Chondrocyte (in vitro differentiated cells): Measurements from ENCODE around the gene NMNAT2. TPM values are rescaled to one million over a fixed set of nuclear protein-coding genes. Genes with fewer than 3 reads are reported as not detected.

ENCODE experiments used
- DNase-seq: peaks from one replicate; pipeline ENCODE4 v3.0.0; 2021; ENCODE audit warnings: mixed read lengths, low spot score
- H3K27ac Mint-ChIP-seq: one replicate; pipeline ENCODE4 v1.8.0; 2021; ENCODE audit warnings: mild to moderate bottlenecking, moderate library complexity, mixed read lengths; ENCODE audit not compliant: unreplicated experiment
- H3K27me3 Mint-ChIP-seq: 2 replicates; pipeline ENCODE4 v1.8.0; 2021; ENCODE audit warnings: low read depth, mixed read lengths
- H3K36me3 Mint-ChIP-seq: 2 replicates; pipeline ENCODE4 v1.8.0; 2021; ENCODE audit warnings: low read depth, mixed read lengths
- H3K4me1 Mint-ChIP-seq: 2 replicates; pipeline ENCODE4 v1.8.0; 2021; ENCODE audit warnings: low read depth, mild to moderate bottlenecking, mixed read lengths
- H3K4me3 Mint-ChIP-seq: one replicate; pipeline ENCODE4 v1.8.0; 2021; ENCODE audit warnings: mild to moderate bottlenecking, moderate library complexity, mixed read lengths; ENCODE audit not compliant: unreplicated experiment
- H3K9me3 Mint-ChIP-seq: 2 replicates; pipeline ENCODE4 v1.8.0; 2021; ENCODE audit warnings: low read depth, mixed read lengths
- CTCF ChIP-seq: fragments of 200-600 bp; sonication (generic); IDR thresholded peaks from 2 replicates; pipeline ENCODE4 v1.5.0; 2021; ENCODE audit warnings: antibody characterized with exemption, mild to moderate bottlenecking, moderate library complexity
- total RNA-seq: library from RNA; stranded (reverse); gene quantifications from 3 replicates; pipeline ENCODE4 v1.2.1, GENCODE V29; 2021

The NMNAT2 gene
- total RNA-seq, 1 donor from 2014 or later: 5.5 TPM

DNA sequence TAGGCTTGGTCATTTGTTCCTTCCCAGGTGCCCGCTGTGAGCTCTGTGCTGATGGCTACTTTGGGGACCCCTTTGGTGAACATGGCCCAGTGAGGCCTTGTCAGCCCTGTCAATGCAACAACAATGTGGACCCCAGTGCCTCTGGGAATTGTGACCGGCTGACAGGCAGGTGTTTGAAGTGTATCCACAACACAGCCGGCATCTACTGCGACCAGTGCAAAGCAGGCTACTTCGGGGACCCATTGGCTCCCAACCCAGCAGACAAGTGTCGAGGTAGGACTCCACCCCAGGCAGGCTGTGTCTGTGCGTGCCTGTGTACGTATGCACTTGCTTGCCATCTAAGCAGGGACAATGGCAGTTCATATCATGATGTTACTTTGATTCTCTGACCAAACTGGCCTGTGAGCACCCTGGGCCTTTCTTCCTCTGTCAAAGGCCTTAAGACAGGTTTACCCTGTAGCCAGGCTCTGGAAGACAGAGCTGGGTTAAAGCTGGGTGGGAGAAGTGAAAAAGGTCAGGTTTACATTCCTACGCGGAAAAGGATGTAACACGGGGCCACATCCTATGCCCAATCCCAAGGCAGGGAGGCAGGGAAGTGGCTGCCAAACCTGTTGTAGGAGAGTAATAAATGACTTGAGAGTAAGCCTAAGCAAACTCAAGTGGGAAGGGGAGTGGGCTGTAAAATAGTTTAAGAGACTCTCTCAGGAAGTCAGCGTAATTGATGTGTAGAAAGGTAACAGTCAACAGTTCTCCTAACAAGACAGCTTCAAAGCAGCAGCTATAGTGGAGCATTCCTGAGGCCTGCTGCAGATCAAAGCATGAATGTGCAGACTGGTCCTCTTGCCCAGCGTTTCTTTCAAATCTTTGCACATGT, 189.6 kb downstream of the NMNAT2 start:
- H3K27me3 Mint-ChIP-seq: no peaks in the 10 kb centered on the region
- no peaks in the 10 kb centered on the region for H3K9me3 Mint-ChIP-seq
- no peak for TF ChIP-seq CTCF
- no peaks in the 10 kb centered on the region for H3K36me3 Mint-ChIP-seq
- no peak overlapping the region for H3K4me3 Mint-ChIP-seq
- peaks cover 18% of the 10 kb centered on the region for H3K4me1 Mint-ChIP-seq
- no peak overlapping the region for H3K27ac Mint-ChIP-seq
- no peak for DNase-seq

DNA sequence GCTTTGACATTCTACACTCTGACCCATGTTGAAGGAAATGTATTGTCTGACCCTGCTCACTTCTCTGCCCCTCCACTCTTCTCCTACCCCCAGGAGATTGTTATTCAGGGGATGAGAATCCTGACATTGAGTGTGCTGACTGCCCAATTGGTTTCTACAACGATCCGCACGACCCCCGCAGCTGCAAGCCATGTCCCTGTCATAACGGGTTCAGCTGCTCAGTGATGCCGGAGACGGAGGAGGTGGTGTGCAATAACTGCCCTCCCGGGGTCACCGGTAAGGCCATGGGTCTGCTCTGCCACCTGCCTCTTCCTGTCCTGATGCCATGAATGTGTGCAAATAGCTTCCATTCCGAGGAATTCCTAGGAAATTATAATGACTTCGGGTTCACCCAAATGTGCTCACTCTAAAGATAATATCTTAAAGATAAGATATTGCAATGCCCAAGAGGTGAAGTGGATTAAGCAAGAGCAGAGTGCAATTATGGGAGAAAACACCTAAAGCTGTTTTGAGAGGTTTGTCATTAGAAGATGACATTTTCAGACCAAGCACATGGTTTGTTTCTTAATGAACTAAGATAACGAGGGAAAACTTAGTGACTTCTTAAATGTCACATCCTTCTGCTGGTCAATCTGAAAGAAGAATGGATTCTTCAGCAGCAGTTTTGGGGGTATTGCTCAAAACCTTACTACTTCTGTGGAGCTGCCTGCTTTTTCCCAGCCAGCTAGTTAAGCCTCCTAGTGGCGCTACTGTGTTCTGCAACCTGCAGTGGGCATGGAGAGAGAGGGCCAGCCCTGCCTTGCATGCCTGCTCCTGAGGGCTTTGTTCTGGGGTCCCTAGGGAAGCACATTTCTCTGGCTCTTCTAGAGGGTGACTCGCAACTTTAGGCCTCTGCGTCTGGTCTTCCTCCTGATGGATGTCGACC, 190.5 kb downstream of the NMNAT2 start:
- peak; percentile 81 for TF ChIP-seq CTCF
- DNase-seq: no peak
- H3K4me3 Mint-ChIP-seq: no peak overlapping the region
- H3K9me3 Mint-ChIP-seq: no peaks in the 10 kb centered on the region
- peaks cover 14% of the 10 kb centered on the region for H3K4me1 Mint-ChIP-seq
- no peaks in the 10 kb centered on the region for H3K36me3 Mint-ChIP-seq
- H3K27me3 Mint-ChIP-seq: no peaks in the 10 kb centered on the region
- H3K27ac Mint-ChIP-seq: no peak overlapping the region

DNA sequence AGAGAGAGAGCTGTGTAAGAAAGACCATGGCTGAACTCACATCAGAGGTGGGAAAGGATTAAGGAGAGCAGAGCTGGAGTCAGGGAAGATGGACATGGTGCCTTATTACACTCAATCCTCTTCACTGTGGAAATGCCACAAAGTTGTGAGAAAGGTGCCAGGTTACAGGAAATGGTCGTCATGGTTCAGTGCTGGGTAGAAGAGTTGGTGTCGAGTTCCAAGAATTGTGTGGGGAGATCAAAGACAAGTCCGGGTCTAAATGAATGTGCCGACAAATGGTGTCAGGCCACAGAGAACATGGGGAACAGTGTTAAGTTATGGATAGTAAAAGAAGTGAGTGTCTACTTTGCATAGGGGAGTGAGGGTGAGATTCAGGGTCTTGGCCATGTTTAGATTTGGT, 191.2 kb downstream of the NMNAT2 start:
- Mint-ChIP-seq H3K27me3 (no peaks in the 10 kb centered on the region), H3K36me3 (no peaks in the 10 kb centered on the region), H3K27ac (no peak overlapping the region), H3K4me3 (no peak overlapping the region), H3K9me3 (no peaks in the 10 kb centered on the region), H3K4me1 (peaks cover 14% of the 10 kb centered on the region)
- DNase-seq: no peak
- no peak for TF ChIP-seq CTCF

GRCh38 chr1:183226361-183226760, 191.8 kb downstream of the NMNAT2 start:
- no peak for DNase-seq
- Mint-ChIP-seq H3K27ac (no peak overlapping the region), H3K27me3 (no peaks in the 10 kb centered on the region), H3K4me1 (peaks cover 14% of the 10 kb centered on the region), H3K4me3 (no peak overlapping the region), H3K36me3 (no peaks in the 10 kb centered on the region), H3K9me3 (no peaks in the 10 kb centered on the region)
- TF ChIP-seq CTCF: no peak

- Mint-ChIP-seq H3K27ac (no peak overlapping the region), H3K4me3 (no peak overlapping the region), H3K27me3 (no peaks in the 10 kb centered on the region), H3K9me3 (no peaks in the 10 kb centered on the region), H3K36me3 (no peaks in the 10 kb centered on the region), H3K4me1 (peaks cover 13% of the 10 kb centered on the region)
- DNase-seq: no peak
- no peak for TF ChIP-seq CTCF
Observed at GRCh38 chr1:183223467-183223866, 194.7 kb downstream of the NMNAT2 start.
